ENCODE measurements around the gene PIM2. TPM values are rescaled to one million over a fixed set of nuclear protein-coding genes. Genes with fewer than 3 reads are reported as not detected.
A peak's percentile ranks its signal among the peaks of the same experiment; 100 is the strongest.

Gene PIM2
- 237 and 416 TPM in 2 replicates for total RNA-seq (2011; cell fraction: chromatin; rRNA removed; ENCODE audit: low replicate concordance)
- 275 and 304 TPM in 2 replicates for total RNA-seq (2011; cell fraction: nucleolus; rRNA removed)
- 289 and 300 TPM in 2 replicates for total RNA-seq (2011; cell fraction: nucleoplasm; rRNA removed)
- total RNA-seq (2014; rRNA removed) (110 and 140 TPM in 2 replicates), total RNA-seq (2014; rRNA removed; fragmentation: Illumina TruSeq; extraction: Trizol) (101 and 103 TPM in 2 replicates), total RNA-seq (2015; rRNA removed; fragmentation: Illumina TruSeq; extraction: Trizol) (104 and 108 TPM in 2 replicates), total RNA-seq (2021) (138 and 147 TPM in 2 replicates), polyA plus RNA-seq (2011; rRNA removed) (161 and 197 TPM in 2 replicates), polyA plus RNA-seq (2014; fragmentation: Illumina TruSeq; extraction: Trizol) (187 and 191 TPM in 2 replicates), polyA plus RNA-seq (2014; fragmentation: Nextera tagmentation; extraction: Ambion mirVana) (10 to 100 TPM; 67.6 to 91.4 TPM), polyA plus RNA-seq (2014; rRNA removed) (101 and 102 TPM in 2 replicates), polyA minus RNA-seq (2011; rRNA and poly(A)+ RNA removed) (101 and 109 TPM in 2 replicates), Bru-seq, nascent RNA (percentile 97 among the genes with signal in this experiment), BruChase-seq, experiment 1, labeled RNA remaining after a 2-hour chase (percentile 94 among the genes with signal in this experiment), BruChase-seq, experiment 2, labeled RNA remaining after a 6-hour chase (percentile 95 among the genes with signal in this experiment)
- 177 and 205 TPM in 2 replicates for polyA plus RNA-seq (2011; cell fraction: cytosol; rRNA removed)
- polyA plus RNA-seq (2011; cell fraction: nucleus; rRNA removed), result 230 and 303 TPM in 2 replicates
- 122 and 192 TPM in 2 replicates for polyA plus RNA-seq (2012)
- polyA minus RNA-seq (2011; cell fraction: cytosol; rRNA and poly(A)+ RNA removed), result 72.5 and 90.1 TPM in 2 replicates
- 79.4 and 90.6 TPM in 2 replicates for polyA minus RNA-seq (2011; cell fraction: nucleus; rRNA and poly(A)+ RNA removed)
- long read RNA-seq, experiment 1, transcript PIM2-201 (6 exons, 2,075 nt), result major isoform, 262 of 570 reads
- long read RNA-seq, experiment 1, transcript PIM2-203 (2 exons, 711 nt), result minor isoform, 42 of 570 reads
- long read RNA-seq, experiment 1, partial matches to known transcripts, result 114 of 570 reads
- long read RNA-seq, experiment 1, other reads (novel, unspliced or antisense), result 152 of 570 reads
- long read RNA-seq, experiment 2, transcript PIM2-201 (6 exons, 2,075 nt), result major isoform, 125 of 196 reads
- long read RNA-seq, experiment 2, partial matches to known transcripts, result 10 of 196 reads
- long read RNA-seq, experiment 2, other reads (novel, unspliced or antisense), result 57 of 196 reads
- long read RNA-seq, experiment 3, transcript PIM2-203 (2 exons, 711 nt), result minor isoform, 8 of 208 reads
- long read RNA-seq, experiment 3, transcript PIM2-201 (6 exons, 2,075 nt), result major isoform, 153 of 208 reads
- long read RNA-seq, experiment 3, partial matches to known transcripts, result 4 of 208 reads
- long read RNA-seq, experiment 3, other reads (novel, unspliced or antisense), result 43 of 208 reads

- BruUV-seq (replicated peaks), result no TSS peak
- ATAC-seq (peak; percentile 89), DNase-seq (ENCODE audit: extremely low read depth in 1 of 4, low spot score in 3 of 4) (peak; percentile 85 to 97 (median 91)), FAIRE-seq (peak; percentile 93)
- H3K9me3 ChIP-seq (replicated peaks; ENCODE audit: control insufficient read depth, insufficient read depth, low read depth, low read length), result no peaks in the 10 kb centered on the region
- no peaks in the 10 kb centered on the region; a peak in 1 of 5 replicates for H3K27me3 ChIP-seq (ENCODE audit: control insufficient read depth in 2 of 2, insufficient read depth in 2 of 2, low read length in 2 of 2)
- in situ Hi-C loops (cut with MboI) (no loop called here), intact Hi-C loops (cut with micrococcal nuclease) (loop anchor here (1.0 to 10.0 kb wide), 2 partner anchors 19 to 284 kb away; no protein-coding TSS in a partner anchor)
- H3K4me3 ChIP-seq, result peak within 1 kb of the TSS; percentile 89
- CTCF ChIA-PET (ENCODE audit: low intra/inter-chr PET ratio), result no interaction called here
- H3K9ac ChIP-seq (ENCODE audit: insufficient read depth in 1 of 2, low read depth in 2 of 2, low read length in 2 of 2), result peak within 1 kb of the TSS; percentile 73 to 92
- H2AFZ ChIP-seq (ENCODE audit: low read depth, low read length), result peak within 1 kb of the TSS; percentile 54
- H3K27ac ChIP-seq (ENCODE audit: extremely low read depth, low read depth, low read length), result peak within 1 kb of the TSS; percentile 77
- no peaks in the 10 kb centered on the region for H3K9me1 ChIP-seq (ENCODE audit: control insufficient read depth, insufficient read depth, low read length)
- peaks cover 34% of the 10 kb centered on the region for H4K20me1 ChIP-seq (replicated peaks; ENCODE audit: control insufficient read depth, insufficient read depth, low read length)
- peaks cover 35 to 38% of the 10 kb centered on the region in 2 experiments for H3K4me1 ChIP-seq (replicated peaks in 1 of 2; ENCODE audit: control insufficient read depth in 2 of 2, insufficient read depth in 2 of 2, low read length in 2 of 2)
- H3K4me2 ChIP-seq (ENCODE audit: insufficient read depth, low read length), result peak within 1 kb of the TSS; percentile 97
- under 1% methylated on average over 33 of the region's 55 CpGs for WGBS (ENCODE audit: insufficient coverage, low coverage, missing lambda C conversion rate)
- peaks cover 62% of the 10 kb centered on the region for H3K36me3 ChIP-seq (ENCODE audit: control insufficient read depth, insufficient read depth, low read length)
- POLR2A ChIA-PET, result interaction anchor here (1.0 kb wide), 1 partner anchor 18 kb away, joined by 4 read pairs; no protein-coding TSS in a partner anchor
- H3K79me2 ChIP-seq (ENCODE audit: control insufficient read depth, insufficient read depth, low read length), result peaks cover 67% of the 10 kb centered on the region
- TF ChIP-seq SNAPC5 (CRISPR knock-in tag; IDR thresholded peaks at IDR 0.05), result no peak
- TF ChIP-seq NR1H2 (CRISPR knock-in tag; IDR thresholded peaks at IDR 0.05), result no peak
- TF ChIP-seq CLOCK (CRISPR knock-in tag; IDR thresholded peaks at IDR 0.05; ENCODE audit: borderline replicate concordance), result no peak
- TF ChIP-seq POLR2G (IDR thresholded peaks at IDR 0.05; ENCODE audit: low read depth, low read length), result peak; percentile 100
- TF ChIP-seq ZNF830 (CRISPR knock-in tag; IDR thresholded peaks at IDR 0.05), result peak; percentile 57; the same call in 1 of the 2 replicates
- no peak for TF ChIP-seq NFRKB (IDR thresholded peaks at IDR 0.05; ENCODE audit: low read depth)
- TF ChIP-seq KDM1A (IDR thresholded peaks at IDR 0.05), result no peak
- TF ChIP-seq ZNF561 (CRISPR knock-in tag; conservative IDR thresholded peaks at IDR 0.05), result no peak
- peak; percentile 95 for TF ChIP-seq TAF1 (IDR thresholded peaks at IDR 0.05; ENCODE audit: control insufficient read depth, extremely low read depth, insufficient read depth, low read length, severe bottlenecking)
- TF ChIP-seq YBX1 (IDR thresholded peaks at IDR 0.05), result no peak
- no peak for TF ChIP-seq CEBPB (tag; IDR thresholded peaks at IDR 0.05)
- peak; percentile 47 for TF ChIP-seq GTF2B (IDR thresholded peaks at IDR 0.05; ENCODE audit: extremely low read depth, insufficient read length)
- TF ChIP-seq FOXP1 (CRISPR knock-in tag; IDR thresholded peaks at IDR 0.05), result no peak
Measured at GRCh38 chrX:48918643-48919340, at the start of gene PIM2. Gene PIM2, minus strand, starts transcription at chrX:48919024. Its CDS starts 190 bp downstream, at chrX:48918834.

Measured in K562 (cell line).